K562 (cell line): ENCODE data around the gene LRRC51. TPM values are rescaled to one million over a fixed set of nuclear protein-coding genes. Genes with fewer than 3 reads are reported as not detected.

Experiments used
- ARNT ChIP-seq, 2 experiments: fragments of 450-650 bp; IDR thresholded peaks; 2 replicates each; pipeline ENCODE4 v1.6.1; 2016; ENCODE audit warnings: mild to moderate bottlenecking in 1 of 2
- DIDO1 ChIP-seq: fragments of 450-650 bp; IDR thresholded peaks from 2 replicates; pipeline ENCODE4 v1.6.1; 2016; ENCODE audit warnings: low read depth, missing biosample characterization, missing genetic modification characterization
- FOS ChIP-seq: IDR thresholded peaks from 3 replicates; pipeline ENCODE4 v1.6.1; 2011; ENCODE audit not compliant: insufficient read length; ENCODE audit errors: extremely low read depth
- MCM2 ChIP-seq: fragments of 450-650 bp; IDR thresholded peaks from 2 replicates; pipeline ENCODE4 v1.6.1; 2017; ENCODE audit warnings: low read depth, mild to moderate bottlenecking
- MCM7 ChIP-seq, 2 experiments: fragments of 450-650 bp; IDR thresholded peaks; 2 replicates each; pipeline ENCODE4 v1.6.1; 2016 to 2018
- POLR2A ChIP-seq: fragments of 450-650 bp; conservative IDR thresholded peaks from 2 replicates; pipeline ENCODE4 v1.6.1; 2016
- RBM15 ChIP-seq: fragments of 200-400 bp; formaldehyde crosslinking; IDR thresholded peaks from 2 replicates; pipeline ENCODE4 v1.6.1; 2018; ENCODE audit warnings: mild to moderate bottlenecking, low read length, moderate library complexity; ENCODE audit not compliant: insufficient read depth
- SIN3B ChIP-seq: fragments of 450-650 bp; IDR thresholded peaks from 2 replicates; pipeline ENCODE4 v1.6.1; 2017; ENCODE audit warnings: low read depth, mild to moderate bottlenecking, moderate library complexity
- SMC3 ChIP-seq: conservative IDR thresholded peaks from 2 replicates; pipeline ENCODE4 v1.6.1; 2011; ENCODE audit warnings: low read depth, low read length, improper control_type of control experiment; ENCODE audit not compliant: insufficient read depth
- SRSF9 ChIP-seq: fragments of 200-400 bp; formaldehyde crosslinking; IDR thresholded peaks from 2 replicates; pipeline ENCODE4 v1.6.1; 2017; ENCODE audit warnings: low read depth, low read length, borderline replicate concordance
- ZNF146 ChIP-seq: IDR thresholded peaks from one replicate; pipeline ENCODE4 v1.6.1; 2018; ENCODE audit warnings: missing compliant biosample characterization; ENCODE audit not compliant: unreplicated experiment
- ZNF75A ChIP-seq: fragments of 450-650 bp; formaldehyde crosslinking; IDR thresholded peaks from 2 replicates; pipeline ENCODE4 v1.4.0; 2020; ENCODE audit warnings: mild to moderate bottlenecking
- polyA plus RNA-seq, 8 experiments: library from polyadenylated mRNA; depleted of rRNA in 4 of 8; stranded (reverse) in 5 of 8; unstranded in 3 of 8; fragments of >200 nt; fragmentation: Nextera tagmentation in 2 of 8; fragmentation: Illumina TruSeq in 1 of 8; extraction: Ambion mirVana in 2 of 8; extraction: Trizol in 1 of 8; gene quantifications; 2 replicates each; pipeline versions ENCODE4 v1.2.1 to v1.2.3, GENCODE V29; 2011 to 2014; ENCODE audit warnings: inconsistent platforms in 1 of 8, missing spikeins in 1 of 8
- total RNA-seq, 7 experiments: library from RNA; depleted of rRNA in 6 of 7; stranded (reverse); fragments of >200 nt in 6 of 7; fragmentation: Illumina TruSeq in 2 of 7; extraction: Trizol in 2 of 7; gene quantifications; 2 replicates each; pipeline versions ENCODE4 v1.2.1 to v1.2.3, GENCODE V29; 2011 to 2021; ENCODE audit warnings: low replicate concordance in 1 of 7
- TF ChIP-seq, protein P1 (sequence below), 2 experiments: fragments of 150-350 bp in 1 of 2; IDR thresholded peaks; 2 replicates each; pipeline ENCODE4 v1.6.1; 2012 to 2016; ENCODE audit warnings: low read depth in 2 of 2, low read length in 2 of 2, mild to moderate bottlenecking in 1 of 2, moderate library complexity in 1 of 2
- TF ChIP-seq, protein P2 (sequence below), 2 experiments: fragments of 450-650 bp; IDR thresholded peaks; 2 replicates each; pipeline ENCODE4 v1.6.1; 2016; ENCODE audit warnings: mild to moderate bottlenecking in 2 of 2, borderline replicate concordance in 1 of 2, low read depth in 1 of 2, moderate library complexity in 1 of 2
- TF ChIP-seq, protein P3 (sequence below): sonication (generic); formaldehyde crosslinking; IDR thresholded peaks from 2 replicates; pipeline ENCODE4 v1.8.1; 2022; ENCODE audit warnings: missing genetic modification reagents

Gene LRRC51
- total and polyA plus RNA-seq, 9 of the 15 experiments (the other 6 are each of a cell fraction or from before 2014, with no cell fraction given), result 4.7 to 10.6 (median 5.6) TPM

DNA sequence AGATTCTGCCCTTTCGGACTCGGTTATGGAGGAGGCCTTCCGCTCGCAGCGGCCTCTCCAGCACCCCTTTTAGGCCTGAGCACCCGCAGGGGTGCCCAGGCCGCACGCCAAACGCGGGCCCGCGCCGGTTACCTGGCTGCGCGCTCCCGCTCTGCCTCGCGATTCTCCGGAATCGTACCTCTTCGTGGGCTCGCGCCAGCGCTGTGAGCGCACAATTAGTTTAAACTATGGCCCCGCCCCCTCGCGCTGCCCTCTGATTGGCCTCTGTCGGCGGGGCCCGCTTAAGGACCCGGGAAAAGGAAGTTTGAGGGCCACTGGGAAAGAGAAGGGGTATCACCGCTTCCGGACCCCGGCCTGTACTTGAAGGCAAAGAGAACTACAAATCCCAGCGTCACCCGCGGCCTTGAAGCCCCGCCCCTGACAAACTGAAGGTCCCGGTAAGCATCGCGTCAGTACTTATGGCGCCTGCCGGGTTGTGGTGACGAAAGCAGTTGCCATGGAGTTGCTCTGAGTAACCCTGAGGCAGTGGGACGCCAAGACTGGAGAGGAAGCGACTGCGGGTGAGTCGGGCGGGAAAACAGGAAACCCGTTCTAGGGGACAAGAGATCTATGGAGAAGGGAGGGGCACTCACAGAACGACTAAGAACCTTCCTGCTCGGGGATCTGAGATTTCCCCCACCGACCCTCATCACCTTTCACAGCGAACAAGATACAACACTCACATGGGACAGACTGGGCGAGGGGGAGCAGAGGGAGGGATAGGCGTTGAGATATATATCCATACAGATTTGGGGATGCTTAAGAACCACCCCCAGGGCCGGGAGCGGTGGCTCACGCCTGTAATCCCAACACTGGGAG lies at the start of gene LRRC51, which contains the start of gene NUMA1 (continued):
- TF ChIP-seq SIN3B (no peak), ARNT (IDR thresholded peaks at IDR 0.05) (peak in 1 of 2 experiments; percentile 62; a peak in 1 of 4 replicates), SMC3 (no peak), RBM15 (no peak), MCM2 (no peak), ZNF75A (no peak), DIDO1 (tag) (no peak), FOS (peak; percentile 21), POLR2A (peak; percentile 90), MCM7 (IDR thresholded peaks at IDR 0.05) (no peak), SRSF9 (no peak), ZNF146 (no peak)
- TF ChIP-seq, protein P1, sequence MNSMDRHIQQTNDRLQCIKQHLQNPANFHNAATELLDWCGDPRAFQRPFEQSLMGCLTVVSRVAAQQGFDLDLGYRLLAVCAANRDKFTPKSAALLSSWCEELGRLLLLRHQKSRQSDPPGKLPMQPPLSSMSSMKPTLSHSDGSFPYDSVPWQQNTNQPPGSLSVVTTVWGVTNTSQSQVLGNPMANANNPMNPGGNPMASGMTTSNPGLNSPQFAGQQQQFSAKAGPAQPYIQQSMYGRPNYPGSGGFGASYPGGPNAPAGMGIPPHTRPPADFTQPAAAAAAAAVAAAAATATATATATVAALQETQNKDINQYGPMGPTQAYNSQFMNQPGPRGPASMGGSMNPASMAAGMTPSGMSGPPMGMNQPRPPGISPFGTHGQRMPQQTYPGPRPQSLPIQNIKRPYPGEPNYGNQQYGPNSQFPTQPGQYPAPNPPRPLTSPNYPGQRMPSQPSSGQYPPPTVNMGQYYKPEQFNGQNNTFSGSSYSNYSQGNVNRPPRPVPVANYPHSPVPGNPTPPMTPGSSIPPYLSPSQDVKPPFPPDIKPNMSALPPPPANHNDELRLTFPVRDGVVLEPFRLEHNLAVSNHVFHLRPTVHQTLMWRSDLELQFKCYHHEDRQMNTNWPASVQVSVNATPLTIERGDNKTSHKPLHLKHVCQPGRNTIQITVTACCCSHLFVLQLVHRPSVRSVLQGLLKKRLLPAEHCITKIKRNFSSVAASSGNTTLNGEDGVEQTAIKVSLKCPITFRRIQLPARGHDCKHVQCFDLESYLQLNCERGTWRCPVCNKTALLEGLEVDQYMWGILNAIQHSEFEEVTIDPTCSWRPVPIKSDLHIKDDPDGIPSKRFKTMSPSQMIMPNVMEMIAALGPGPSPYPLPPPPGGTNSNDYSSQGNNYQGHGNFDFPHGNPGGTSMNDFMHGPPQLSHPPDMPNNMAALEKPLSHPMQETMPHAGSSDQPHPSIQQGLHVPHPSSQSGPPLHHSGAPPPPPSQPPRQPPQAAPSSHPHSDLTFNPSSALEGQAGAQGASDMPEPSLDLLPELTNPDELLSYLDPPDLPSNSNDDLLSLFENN (IDR thresholded peaks at IDR 0.05; ENCODE audit: low read depth in 2 of 2, low read length in 2 of 2), result peak in 1 of 2 experiments; percentile 24; a peak in 1 of 4 replicates
- TF ChIP-seq, protein P2, sequence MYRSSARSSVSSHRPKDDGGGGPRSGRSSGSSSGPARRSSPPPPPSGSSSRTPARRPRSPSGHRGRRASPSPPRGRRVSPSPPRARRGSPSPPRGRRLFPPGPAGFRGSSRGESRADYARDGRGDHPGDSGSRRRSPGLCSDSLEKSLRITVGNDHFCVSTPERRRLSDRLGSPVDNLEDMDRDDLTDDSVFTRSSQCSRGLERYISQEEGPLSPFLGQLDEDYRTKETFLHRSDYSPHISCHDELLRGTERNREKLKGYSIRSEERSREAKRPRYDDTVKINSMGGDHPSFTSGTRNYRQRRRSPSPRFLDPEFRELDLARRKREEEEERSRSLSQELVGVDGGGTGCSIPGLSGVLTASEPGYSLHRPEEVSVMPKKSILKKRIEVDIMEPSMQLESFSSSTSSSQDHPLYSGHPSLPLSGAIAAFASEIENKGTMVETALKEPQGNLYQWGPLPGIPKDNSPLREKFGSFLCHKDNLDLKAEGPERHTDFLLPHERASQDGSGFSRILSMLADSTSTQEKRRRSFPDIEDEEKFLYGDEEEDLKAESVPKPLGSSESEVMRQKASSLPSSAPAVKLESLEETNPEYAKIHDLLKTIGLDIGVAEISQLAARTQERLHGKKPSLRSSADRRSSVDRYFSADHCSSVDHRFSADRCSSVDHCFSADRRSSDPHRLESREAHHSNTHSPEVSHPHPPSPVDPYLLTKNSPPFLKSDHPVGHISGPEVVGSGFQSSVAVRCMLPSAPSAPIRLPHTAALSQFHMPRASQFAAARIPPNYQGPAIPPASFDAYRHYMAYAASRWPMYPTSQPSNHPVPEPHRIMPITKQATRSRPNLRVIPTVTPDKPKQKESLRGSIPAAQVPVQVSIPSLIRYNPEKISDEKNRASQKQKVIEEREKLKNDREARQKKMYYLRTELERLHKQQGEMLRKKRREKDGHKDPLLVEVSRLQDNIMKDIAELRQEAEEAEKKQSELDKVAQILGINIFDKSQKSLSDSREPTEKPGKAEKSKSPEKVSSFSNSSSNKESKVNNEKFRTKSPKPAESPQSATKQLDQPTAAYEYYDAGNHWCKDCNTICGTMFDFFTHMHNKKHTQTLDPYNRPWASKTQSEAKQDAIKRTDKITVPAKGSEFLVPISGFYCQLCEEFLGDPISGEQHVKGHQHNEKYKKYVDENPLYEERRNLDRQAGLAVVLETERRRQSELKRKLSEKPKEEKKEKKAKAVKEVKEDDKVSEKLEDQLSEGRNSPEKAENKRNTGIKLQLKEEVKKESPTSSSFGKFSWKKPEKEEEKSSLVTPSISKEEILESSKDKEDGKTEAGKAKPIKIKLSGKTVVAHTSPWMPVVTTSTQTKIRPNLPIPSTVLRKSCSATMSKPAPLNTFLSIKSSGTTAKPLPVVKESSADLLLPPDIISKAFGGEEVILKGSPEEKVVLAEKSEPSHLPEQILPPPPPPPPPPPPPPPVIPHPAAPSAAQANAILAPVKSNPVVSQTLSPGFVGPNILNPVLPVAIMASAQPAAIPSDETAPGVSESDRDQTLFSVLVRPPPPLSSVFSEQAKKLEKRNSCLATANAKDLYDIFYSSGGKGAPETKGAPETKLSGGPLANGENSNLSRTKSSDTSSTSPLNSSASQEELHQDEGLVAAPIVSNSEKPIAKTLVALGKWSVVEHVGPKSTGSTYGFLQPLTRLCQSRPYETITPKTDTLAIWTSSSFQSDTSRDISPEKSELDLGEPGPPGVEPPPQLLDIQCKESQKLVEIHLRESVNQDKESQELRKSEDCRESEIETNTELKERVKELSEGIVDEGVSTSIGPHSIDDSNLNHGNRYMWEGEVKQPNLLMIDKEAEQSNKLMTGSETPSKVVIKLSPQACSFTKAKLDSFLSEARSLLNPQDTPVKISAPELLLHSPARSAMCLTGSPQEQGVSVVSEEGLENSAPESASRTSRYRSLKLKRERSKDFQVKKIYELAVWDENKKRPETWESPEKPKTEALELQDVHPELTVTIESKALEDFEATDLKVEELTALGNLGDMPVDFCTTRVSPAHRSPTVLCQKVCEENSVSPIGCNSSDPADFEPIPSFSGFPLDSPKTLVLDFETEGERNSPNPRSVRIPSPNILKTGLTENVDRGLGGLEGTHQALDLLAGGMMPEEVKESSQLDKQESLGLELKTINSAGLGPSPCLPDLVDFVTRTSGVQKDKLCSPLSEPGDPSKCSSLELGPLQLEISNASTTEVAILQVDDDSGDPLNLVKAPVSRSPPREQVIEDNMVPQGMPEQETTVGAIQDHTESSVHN (IDR thresholded peaks at IDR 0.05; ENCODE audit: borderline replicate concordance in 1 of 2, low read depth in 1 of 2), result no peak
- TF ChIP-seq, protein P3, sequence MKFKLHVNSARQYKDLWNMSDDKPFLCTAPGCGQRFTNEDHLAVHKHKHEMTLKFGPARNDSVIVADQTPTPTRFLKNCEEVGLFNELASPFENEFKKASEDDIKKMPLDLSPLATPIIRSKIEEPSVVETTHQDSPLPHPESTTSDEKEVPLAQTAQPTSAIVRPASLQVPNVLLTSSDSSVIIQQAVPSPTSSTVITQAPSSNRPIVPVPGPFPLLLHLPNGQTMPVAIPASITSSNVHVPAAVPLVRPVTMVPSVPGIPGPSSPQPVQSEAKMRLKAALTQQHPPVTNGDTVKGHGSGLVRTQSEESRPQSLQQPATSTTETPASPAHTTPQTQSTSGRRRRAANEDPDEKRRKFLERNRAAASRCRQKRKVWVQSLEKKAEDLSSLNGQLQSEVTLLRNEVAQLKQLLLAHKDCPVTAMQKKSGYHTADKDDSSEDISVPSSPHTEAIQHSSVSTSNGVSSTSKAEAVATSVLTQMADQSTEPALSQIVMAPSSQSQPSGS (CRISPR knock-in tag), result no peak
